ENCODE measurements around the gene SCN3A.

Gene SCN3A

DNA sequence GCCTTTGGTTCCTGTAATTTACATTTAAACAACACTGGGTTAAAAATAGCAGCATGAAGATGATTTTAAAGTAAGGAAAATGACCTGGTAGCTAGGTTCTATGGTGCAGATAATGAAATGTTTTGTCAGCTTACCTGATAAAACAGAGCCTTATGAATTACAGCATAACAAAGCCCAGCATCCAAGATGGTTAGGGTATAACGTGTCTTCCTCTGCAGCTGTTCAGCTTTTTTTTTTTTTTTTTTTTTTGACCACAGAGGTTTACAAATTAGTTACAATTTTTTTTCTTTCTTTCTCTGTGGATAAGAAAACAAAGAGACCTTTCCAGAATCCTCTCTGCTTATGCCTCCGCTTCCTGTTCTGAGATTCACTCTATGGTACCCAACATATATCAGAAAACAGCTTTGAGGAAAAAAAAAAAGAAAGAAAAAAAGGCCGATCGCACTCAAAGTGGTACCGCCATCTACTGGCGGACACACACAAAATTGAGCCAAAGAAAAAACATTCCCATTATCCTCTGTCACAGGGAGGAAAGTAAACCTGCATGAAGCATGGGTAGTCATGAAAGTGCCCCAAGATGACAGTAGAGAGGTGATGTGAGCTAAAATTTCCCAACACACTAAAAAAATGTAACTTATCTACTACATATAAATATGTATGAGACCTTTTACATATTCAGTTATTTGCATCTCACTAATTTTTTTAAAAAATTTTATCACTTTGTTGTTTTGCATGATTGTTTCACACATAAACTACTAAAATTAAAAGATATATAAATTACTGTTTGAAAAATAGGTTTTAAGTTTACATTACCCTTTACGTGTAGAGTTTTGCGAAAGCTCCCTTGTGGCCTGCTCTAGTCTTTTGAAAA is at the start of gene SCN3A:
Gene SCN3A (minus strand): TSS at position 362 of the 871 bp plus-strand sequence. CDS start 27,656 bp downstream, outside the sequence.
- DNase-seq, result no peak

DNA sequence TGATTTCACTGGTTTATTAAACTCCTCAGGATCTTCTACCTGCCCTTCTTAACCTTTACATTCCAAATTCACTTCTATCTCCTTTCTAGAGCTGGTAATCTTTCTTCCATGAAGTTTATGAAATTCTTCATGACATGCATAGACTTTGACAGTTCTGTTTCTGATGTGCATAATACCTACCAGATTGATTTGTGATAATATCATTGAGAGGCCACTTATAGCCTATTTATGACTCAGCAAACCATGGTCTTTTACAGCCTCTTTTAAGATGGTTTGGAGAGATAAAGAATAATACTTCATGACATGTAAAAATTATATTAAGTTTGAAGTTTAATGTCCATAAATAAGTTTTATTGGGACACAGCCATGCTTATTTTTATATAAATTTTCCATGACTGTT is 49.3 kb upstream of the SCN3A start:
- no peak for DNase-seq

DNA sequence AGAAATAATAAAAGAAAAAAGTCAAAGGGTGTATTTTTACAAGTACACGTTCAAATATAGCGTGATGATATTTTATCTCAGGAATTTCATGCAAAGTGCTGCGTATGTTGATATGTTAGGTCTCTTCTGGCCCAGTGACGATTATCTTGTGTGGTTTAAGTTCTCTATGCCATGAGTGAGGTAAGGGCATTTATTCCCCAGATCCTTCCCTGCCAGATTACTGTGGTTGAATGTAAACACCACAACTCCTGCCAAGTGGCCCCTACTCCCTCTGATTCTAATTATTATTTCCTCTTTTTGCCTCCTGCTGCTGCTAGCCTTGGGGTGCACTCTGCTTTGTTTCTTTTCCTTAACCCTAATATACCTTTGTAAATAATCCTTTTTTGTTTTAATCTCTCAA is 47.5 kb upstream of the SCN3A start:
- no peak for DNase-seq

DNA sequence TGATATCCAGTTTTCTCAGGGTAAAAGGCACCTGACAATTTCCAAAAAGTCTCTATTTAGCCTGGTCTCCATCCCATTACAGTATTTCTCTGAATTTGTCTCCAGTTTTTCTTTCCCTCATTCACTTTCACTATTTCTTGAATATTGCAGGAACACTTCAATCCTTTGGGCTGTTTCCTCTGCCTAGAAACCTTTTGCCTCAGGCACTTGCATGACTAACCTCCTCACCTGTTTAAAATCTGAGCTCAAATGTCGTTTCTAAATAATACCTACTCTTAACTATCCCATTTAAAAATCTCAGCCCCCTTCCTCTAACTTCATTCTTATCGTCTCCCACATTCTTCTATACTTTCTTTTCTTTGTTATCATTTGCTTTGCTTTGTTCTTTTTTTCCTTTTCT is 44.4 kb upstream of the SCN3A start:
- DNase-seq, result no peak

DNA sequence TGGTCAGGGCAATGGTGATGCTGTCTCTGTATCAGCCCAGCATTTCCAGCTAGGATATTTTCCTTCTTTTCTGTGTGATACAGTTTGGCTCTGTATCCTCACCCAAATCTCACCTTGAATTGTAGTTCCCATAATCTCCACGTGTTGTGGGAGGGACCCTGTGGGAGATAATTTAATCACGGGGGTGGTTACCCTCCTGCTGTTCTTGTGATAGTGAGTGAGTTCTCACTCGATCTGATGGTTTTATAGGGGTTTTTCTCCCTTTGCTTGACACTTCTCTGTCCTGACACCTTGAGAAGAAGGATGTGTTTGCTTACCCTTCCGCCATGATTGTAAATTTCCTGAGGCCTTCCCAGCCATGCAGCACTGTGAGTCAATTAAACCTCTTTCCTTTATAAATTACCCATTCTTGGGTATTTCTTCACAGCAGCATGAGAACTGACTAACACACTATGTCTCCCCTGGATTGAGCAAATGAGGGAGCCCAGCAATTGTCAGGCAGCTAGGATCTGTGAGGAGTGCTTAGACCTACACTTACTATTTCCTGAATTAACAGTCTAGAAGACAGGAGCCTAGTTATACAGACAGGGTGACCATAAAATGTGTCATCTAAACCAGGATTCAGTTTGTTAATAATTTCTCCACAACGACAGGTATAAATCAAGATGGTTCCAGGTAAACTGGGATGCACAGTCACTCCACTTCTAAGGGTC is 41.4 kb upstream of the SCN3A start:
- DNase-seq, result no peak

DNA sequence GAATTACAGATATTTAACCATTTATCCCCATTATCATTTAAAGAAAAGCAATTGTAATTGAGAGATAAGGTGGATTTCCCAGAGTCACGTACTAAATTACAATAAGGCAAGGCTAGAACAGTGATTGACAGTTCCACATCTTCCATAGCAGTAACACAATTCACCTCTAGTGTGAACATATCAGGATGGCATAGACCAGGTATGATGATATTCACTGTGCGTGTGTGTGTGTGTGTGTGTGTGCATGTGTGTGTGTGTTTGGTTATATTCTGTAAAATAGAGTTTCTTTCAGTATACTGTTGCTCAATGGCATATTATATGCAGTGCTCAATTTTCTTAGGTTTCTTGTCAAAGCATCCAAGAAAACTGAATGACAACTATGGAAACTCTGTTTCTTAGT is 37.1 kb upstream of the SCN3A start:
- DNase-seq, result no peak

DNA sequence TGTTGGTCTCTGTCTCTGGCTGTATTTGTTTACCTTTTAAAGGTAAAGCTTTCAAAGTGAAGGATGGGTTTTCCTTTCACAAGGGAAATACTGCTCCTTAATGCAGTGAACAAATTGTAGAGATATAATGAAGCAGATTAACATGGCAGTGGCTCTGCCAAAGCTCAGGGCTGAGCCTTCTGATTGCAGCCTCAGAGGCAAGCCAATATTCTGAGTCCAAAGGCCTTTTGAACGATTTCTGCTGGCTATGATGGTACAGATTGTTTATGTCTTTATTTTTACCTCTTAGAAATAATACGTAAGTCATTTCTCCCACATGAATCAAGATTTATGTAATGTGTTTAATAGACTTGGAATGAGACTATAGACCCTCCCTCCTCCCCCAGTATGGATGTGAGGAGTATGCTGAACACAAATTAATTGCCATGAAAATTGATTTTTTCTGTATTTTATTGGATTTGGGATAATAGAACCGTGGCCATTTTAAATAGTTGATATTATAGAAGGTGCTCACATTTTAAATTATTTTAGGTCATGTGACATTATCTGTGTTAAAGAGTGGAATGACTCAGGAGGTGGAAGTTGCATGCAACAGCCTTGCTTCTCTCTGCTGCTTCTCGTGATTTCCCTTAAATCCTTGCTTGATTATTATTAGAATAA is 36.1 kb upstream of the SCN3A start:
- DNase-seq, result no peak

DNA sequence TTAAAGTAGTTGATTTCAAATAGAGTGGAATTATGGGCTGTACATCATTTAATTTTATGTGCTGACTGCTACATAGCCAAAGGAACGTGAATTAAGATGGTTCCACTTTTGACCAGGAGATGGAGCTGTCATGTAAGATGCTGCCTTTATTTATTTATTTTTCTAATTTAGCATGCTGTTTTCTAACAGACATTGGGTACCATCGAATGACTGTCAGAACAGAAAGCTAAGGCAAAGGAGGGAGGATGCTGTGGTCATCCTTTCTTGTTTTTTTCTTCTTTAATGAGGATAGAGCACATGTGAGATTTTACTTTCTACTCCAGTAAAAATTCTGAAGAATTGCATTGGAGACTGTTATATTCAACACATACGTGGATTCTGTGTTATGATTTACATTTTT is 35.4 kb upstream of the SCN3A start, which contains the start of gene SCN2A:
Gene SCN2A (plus strand): TSS at position 185 of the 400 bp plus-strand sequence. CDS start 56,410 bp downstream, outside the sequence.
- DNase-seq, result no peak

DNA sequence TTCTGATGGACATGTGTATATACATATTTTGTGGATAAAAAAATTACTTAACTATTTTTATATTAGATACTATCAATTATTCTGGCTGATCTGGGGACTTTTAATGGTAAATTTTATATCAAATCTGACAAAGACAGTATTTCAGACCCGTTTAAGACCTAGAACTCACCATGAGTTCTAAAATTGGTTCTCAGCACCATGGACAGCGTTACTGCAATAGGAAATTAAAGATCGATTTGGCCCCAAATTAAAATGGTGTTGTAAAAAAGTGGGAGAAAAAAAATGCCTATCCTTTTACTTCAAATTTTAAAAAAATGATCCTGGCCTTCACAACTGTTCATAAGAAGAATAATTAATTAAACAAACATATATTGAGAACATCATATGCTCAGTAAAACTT is 34.4 kb upstream of the SCN3A start:
- DNase-seq, result no peak

DNA sequence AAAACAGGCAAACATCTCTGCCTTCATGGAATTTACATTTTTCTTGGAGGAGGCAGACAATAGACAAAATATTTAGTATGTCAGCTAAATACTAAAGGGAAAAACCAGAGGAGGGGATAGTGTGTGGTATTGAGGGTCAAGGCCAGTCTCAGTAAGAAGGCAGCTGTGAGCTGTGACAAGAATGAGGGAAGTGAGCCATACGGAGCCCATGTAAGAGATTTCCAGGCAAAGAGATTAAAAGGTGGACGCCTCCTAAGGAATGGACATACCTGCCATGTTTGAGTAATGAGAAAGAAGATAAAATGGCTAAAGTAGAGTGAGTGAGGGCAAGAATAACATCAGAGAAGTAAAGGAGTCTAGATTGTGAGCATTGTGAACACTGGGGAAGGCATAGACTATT is 33.2 kb upstream of the SCN3A start:
- DNase-seq, result no peak

DNA sequence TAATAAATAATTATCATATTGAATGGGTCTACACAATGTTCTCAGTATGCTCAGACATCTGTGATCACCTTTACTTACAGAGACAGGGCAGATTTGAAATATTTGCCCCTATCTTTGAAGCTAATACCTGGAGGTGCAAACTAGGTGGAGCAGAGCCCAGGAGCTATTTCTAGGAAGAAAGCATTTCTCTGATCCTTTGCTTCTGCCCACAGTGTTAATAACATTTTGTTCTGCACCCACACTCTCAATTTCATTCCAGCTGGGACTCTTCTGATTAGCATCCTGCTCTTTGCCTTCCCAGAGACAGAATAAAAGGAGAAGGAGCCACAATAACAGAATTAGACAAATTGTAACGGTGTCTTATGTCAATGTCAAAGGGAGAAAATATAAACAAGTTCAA is 23.7 kb upstream of the SCN3A start:
- no peak for DNase-seq

DNA sequence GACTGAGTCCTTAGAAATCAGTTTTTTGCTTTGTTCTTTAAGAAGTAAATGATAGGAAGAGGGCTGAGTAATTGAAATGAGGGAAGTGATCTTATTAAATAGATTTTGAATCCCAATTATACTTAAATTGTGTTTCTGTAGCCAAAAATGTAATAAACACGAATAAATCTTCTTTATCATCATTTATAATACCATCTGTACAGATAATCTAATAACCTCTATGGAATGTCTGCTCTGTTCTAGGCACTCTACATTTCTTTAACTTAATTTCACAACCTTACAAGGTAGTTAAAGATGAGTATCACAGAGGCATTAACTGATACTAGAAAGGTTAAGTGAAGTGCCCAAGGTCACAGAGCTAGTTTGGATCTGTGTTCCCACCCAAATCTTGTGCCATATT is 21.1 kb upstream of the SCN3A start:
- no peak for DNase-seq

DNA sequence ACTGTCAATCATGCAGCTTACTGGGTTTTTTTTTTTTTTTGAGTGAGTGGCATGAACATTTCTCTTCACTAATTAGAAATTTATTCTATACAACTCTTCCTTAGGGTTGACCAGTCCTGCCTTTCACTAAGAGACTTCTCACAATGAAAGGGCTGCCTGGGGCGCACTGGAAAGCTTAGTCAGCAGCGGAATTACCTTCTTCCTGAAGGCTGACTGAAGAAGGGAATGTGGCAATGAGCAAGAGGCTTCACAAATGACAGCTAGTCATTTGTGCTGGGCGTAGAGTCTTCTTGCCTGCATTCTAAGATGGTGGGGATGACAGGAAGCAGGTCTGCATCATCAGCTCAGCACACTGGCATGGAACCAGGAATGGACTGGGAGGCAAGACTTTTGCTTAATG is 15.6 kb upstream of the SCN3A start:
- DNase-seq, result no peak

DNA sequence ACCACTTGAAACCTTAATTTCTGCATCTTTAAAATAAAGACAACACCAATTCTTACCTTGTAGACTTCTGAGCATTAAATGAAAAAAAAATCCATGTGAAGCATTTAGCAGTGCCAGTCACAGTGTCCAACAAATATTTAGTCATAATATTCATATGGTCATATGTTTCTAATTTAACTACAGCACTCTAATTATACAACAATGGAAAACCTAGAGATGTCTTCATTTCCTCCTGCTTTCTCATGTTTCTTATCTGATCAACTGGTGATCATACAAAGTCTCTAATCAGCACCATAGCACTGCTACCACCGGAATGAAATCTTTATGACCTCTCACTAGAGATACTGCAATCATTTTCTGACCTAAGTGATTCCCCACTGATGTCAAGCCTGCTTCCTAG is 10.2 kb upstream of the SCN3A start:
- no peak for DNase-seq

DNA sequence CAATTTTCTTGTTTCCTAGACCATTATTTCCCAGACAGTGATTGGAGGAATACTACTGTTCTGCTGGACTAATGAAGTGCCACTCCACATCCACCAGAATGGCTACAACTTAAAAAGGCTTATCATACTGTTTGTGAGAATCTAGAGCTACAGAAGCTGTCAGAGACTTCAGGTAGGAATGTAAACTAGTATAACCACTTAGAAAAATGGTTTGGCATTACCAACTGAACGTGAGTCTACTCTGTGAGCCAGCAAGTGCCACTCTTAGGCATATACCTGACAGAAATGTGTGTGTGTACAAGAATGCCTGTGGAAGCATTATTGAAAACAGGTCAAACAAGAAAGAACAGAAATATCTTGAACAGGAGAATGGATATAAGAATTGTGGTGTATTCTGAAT is 4.2 kb upstream of the SCN3A start:
- DNase-seq, result no peak

DNA sequence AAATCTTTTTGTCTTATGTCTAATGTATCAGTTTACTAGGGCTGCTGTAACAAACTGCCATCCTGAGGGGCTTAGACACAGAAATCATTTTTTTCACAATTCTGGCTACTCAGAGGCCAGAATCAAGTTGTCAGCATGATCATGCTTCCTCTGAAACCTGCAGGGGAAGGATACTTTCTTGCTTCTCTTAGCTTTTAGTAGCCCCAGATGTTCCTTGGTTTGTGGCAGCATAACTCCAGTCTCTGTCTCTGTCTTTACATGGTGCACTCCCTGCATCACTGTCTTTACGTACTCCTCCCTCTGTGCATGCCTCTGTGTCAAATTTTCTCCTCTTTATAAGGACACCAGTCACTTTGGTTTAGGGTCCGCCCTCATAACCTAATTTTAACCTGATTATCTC is 2.0 kb upstream of the SCN3A start:
- DNase-seq, result no peak

DNA sequence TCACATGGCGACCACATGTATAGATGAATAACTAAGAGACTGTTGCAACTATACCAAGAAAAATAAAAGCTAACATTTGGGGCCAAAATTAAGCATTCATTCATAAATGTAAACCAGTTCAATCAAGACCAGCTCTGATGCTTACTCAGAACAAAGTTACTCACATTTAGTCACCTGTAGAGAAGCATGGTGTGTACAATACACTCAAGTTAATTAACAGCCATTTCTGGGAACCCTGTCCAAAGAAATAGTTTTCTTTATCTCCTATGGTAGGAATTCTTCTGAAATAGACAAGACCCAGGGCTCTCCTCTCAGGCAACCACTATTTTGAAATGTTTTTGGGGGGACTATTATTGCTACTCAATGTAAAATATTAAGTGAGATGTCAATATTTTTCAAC is 1.6 kb downstream of the SCN3A start:
- no peak for DNase-seq

DNA sequence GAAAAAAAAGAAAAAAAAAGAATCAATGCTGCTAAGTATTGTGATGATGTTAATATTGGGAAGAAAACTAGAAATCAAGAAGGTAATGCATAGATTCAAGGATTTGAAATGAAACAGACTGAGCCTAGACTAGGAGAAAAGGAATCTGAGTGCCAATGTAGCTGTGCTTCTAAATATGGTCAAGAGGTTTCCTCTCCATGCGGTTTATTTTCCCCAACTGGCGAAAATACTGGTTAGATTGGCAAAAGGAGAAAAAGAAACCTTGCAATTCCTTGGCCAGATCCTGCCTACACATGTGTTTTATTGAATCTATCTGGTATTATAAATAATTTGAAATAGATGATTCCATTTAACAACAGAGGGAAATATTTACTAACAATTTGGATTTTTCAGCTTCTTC is 5.7 kb downstream of the SCN3A start:
- DNase-seq, result no peak

DNA sequence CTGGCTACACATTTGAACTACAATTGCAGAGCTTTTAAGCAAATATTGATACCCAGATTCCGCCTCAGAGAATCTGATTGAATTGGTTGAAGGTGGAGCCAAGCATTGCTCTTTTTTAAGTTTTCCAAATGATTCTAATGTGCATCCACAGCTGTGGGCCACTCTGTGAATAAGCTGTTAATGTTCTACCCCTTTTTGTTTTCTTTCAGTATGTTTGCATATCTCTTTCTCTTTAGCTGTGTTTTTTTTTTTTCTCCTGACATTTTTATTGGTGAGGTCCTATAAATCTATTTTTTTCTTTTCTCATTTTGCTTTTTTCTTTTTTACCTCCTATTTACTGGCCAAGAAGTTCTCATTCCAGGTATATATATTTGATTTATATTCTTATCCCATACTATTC is 6.5 kb downstream of the SCN3A start:
- no peak for DNase-seq

DNA sequence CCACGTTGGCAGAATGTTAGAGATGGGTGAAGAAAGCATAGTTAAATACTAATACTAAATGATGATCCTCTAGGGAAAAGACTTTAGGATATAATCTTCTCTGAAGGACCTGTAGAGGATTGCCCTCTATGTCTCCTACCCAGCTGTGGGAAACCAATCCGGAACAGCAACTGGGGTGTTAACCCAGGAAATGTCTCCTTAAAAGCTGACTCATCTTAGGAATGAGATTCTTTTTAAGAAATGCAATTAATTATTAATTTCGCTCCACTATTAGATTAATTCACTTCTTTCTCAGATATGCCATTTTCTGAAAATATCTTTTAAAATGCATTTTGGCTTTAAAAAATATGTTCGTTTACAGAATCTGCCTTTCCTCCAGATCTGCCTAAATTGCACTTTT is 7.4 kb downstream of the SCN3A start:
- no peak for DNase-seq

DNA sequence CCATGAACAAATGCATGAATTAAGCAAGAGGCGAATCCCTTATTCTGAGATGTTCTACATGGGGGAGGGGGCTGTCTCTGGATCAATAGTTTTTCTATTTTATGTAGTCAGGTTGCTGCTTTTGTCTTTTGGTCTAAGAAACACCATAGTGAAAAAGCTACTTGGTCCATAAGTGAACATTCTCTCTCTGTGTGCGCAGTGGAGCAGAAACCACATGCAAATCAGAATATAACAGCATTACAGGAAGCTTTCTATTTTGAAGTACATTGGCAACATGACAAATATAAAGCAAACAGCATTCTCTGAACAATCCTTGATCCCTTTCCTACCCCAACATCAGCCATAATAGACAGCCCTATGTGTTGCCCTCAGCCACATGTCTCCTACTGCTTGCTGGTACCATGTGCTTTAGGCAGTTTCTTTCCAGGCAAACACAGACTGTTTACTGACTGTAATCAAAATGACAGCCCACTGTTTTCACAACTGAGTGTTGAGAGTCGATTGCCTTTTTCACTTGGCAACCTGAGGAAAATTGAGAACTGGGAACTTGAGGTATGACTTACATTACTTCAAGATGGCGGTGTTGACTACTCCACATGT is 10.6 kb downstream of the SCN3A start:
- no peak for DNase-seq

DNA sequence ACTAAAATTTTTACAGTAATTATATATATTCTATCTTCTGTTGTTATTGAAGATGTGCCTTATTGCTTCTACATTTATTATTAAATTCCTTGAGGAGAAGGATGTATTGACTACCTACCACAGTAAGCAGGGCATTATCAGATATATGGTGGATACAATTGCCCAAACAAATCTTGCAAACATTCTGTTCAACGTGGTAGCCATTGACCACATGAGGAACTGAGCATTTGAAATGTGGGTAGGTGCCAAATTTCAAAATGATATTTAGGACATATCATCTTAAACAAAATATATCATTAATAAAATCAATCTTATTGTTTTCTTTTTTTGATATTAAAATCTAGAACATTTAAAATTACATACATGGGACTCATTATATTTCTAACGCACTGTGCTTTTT is 11.1 kb downstream of the SCN3A start:
- no peak for DNase-seq

DNA sequence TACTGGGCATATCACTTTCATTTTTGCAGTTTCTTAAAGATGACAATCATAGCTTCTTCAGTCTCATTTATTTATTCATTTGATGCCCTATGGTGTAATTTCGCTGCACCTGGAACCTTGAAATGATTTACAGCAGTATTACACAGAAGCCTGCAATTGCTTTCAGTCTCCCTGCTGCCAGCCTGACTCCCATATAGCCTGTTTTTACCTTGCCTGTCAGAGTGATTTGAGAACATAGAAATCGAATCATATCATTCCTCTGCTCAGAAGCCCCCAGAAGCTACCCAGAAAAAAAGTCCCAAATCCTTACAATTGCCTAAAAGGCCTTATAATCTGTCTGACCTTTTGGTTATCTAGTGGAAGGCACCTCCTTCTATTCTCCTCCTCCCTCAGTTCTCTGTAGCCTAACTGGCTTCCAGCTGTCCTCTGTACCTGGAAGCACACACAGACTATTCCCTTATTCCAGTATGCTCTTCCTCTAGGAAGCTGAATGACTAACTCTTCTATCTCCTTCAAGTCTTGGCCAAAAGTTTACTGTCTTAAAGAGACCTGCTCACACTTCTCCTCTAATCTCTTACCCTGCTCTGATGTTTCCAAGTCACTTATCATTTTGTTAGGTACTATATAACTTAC is 12.6 kb downstream of the SCN3A start:
- no peak for DNase-seq

Measured in SIG-M5 (cell line).